ENCODE data around the gene PNPLA1. TPM values are rescaled to one million over a fixed set of nuclear protein-coding genes. Genes with fewer than 3 reads are reported as not detected.

Gene PNPLA1
- total RNA-seq, 1 donor from 2014 or later: not detected

DNA sequence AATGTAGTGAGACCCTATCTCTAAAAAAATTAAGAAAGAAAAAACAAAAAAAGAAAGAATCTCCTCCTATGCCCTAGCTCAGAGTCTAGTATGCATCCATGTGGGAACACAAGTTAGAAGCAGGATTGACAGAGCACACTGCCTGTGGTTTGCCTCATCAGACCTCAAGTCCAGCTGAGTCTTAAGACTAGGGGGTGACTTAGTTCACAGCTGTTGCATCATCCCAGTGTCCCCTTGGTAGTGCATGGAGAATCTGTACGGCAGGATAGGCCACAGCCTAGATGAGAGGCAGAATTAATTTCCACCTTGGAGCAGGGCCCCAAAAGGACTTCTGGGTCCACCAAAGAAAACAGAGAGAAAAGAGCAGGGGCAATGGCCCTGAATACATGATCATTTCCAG, 13.7 kb downstream of the PNPLA1 start:
- H3K4me3 ChIP-seq (ENCODE audit: low read depth, low read length): no peak overlapping the region
- TF ChIP-seq CTCF (IDR thresholded peaks at IDR 0.05; ENCODE audit: insufficient read depth, low read length, poor library complexity, severe bottlenecking): no peak
- no peak for DNase-seq (ENCODE audit: low read depth)
- peaks cover 31% of the 10 kb centered on the region for H3K27me3 ChIP-seq (ENCODE audit: control insufficient read depth, insufficient read depth, low read length)
- H3K36me3 ChIP-seq (ENCODE audit: control insufficient read depth, insufficient read depth, low read length): no peaks in the 10 kb centered on the region

DNA sequence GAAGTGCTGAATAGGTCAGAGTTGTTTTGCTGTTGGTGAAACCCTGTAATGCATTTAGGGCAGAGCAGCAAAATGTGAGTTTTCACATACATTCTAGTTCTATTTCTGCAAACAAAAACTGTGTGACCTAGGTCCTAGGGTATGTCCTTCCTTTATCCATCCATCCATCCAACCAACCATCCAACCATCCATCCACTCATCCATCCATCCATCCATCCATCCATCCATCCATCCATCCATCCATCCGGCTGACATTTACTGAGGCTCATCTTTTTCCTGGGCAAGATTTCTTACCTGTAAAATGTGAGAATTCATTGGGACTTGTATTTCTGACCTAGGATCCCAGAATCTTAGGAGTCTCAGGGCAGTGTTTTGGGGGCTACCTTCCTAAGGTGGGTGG, 14.5 kb downstream of the PNPLA1 start:
- Histone ChIP-seq H3K4me3 (ENCODE audit: low read depth, low read length) (no peak overlapping the region), H3K27me3 (ENCODE audit: control insufficient read depth, insufficient read depth, low read length) (peaks cover 25% of the 10 kb centered on the region), H3K36me3 (ENCODE audit: control insufficient read depth, insufficient read depth, low read length) (no peaks in the 10 kb centered on the region)
- no peak for DNase-seq (ENCODE audit: low read depth)
- no peak for TF ChIP-seq CTCF (IDR thresholded peaks at IDR 0.05; ENCODE audit: insufficient read depth, low read length, poor library complexity, severe bottlenecking)

DNA sequence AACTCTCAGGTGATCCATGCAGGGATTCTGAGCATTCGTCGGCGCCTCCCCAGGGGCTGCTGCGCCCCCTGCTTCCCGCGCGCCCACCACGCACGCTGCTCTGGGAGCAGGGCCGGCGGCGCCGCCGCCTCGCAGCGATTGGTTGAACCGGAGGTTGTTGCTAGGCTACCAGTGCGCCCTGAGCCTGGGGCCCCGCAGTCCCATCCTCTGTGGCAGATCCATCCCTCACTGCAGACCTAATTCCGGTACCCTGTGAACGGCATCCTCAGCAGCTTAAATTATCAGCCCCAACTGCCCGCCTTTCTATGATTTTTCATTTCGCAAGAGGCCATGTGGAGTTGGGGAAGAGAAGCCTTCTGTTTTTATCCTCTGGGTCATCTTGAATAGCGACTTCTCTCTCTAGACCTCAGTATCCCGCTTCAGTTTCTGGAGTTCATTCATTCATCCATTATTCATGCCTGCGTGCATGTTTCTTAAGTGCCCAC, 15.4 kb downstream of the PNPLA1 start:
- DNase-seq (ENCODE audit: low read depth): no peak
- TF ChIP-seq CTCF (IDR thresholded peaks at IDR 0.05; ENCODE audit: insufficient read depth, low read length, poor library complexity, severe bottlenecking): no peak
- Histone ChIP-seq H3K36me3 (ENCODE audit: control insufficient read depth, insufficient read depth, low read length) (no peaks in the 10 kb centered on the region), H3K27me3 (ENCODE audit: control insufficient read depth, insufficient read depth, low read length) (peaks cover 24% of the 10 kb centered on the region), H3K4me3 (ENCODE audit: low read depth, low read length) (no peak overlapping the region)

GRCh38 chr6:36285797-36286196, 15.9 kb downstream of the PNPLA1 start:
- Histone ChIP-seq H3K27me3 (ENCODE audit: control insufficient read depth, insufficient read depth, low read length) (peaks cover 24% of the 10 kb centered on the region), H3K36me3 (ENCODE audit: control insufficient read depth, insufficient read depth, low read length) (no peaks in the 10 kb centered on the region), H3K4me3 (ENCODE audit: low read depth, low read length) (no peak overlapping the region)
- DNase-seq (ENCODE audit: low read depth): no peak
- no peak for TF ChIP-seq CTCF (IDR thresholded peaks at IDR 0.05; ENCODE audit: insufficient read depth, low read length, poor library complexity, severe bottlenecking)

DNA sequence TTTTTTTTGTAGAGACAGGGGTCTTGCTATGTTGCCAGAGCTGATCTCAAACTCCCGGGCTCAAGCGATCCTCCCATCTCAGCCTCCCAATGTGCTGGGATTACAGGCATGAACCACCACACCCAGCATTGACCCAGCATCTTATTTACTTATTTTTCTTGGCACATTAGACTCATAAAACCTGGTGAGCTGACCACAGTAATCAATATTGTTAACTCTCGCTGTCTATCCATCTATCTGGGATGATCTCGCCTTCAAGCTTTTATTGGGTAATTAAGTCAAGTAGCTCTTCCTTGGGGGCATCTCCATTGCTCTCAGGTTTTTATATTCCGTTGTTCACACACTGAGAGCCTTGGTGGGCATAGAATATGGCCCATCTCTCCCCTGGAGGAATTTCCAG, 17.0 kb downstream of the PNPLA1 start:
- no peak overlapping the region for H3K4me3 ChIP-seq (ENCODE audit: low read depth, low read length)
- H3K36me3 ChIP-seq (ENCODE audit: control insufficient read depth, insufficient read depth, low read length): no peaks in the 10 kb centered on the region
- TF ChIP-seq CTCF (IDR thresholded peaks at IDR 0.05; ENCODE audit: insufficient read depth, low read length, poor library complexity, severe bottlenecking): no peak
- no peak for DNase-seq (ENCODE audit: low read depth)
- peaks cover 24% of the 10 kb centered on the region for H3K27me3 ChIP-seq (ENCODE audit: control insufficient read depth, insufficient read depth, low read length)

DNA sequence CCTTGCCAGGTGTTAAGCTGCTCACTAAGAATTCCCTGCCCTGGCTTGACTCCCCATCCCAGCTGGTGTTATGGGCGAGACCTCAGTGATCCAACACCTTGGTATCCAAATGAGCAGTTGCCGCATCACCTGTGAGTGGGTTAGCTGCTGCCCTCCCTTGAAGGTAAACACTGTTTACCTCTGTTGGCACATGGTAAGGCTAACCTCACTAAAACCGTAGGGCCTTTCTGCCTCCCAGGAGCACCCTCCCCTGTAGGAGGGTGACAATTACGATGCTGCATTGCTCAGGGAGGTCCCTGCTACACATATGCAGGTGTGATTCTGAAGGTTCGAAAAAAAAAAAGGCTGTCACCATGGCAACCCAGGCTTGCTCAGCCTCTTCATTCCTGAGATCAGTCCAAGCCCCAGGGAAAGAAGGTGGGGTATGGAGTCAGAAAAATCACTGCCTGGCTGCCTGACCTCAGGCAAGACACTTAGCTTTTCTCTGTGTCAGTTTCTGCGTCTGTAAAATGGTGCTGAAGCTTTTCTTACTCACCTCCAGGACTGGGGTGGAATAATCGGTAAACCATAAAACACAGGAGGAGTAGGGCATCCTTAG, 19.5 kb downstream of the PNPLA1 start:
- H3K4me3 ChIP-seq (ENCODE audit: low read depth, low read length): no peak overlapping the region
- DNase-seq (ENCODE audit: low read depth): no peak
- H3K27me3 ChIP-seq (ENCODE audit: control insufficient read depth, insufficient read depth, low read length): peaks cover 19% of the 10 kb centered on the region
- TF ChIP-seq CTCF (IDR thresholded peaks at IDR 0.05; ENCODE audit: insufficient read depth, low read length, poor library complexity, severe bottlenecking): no peak
- no peaks in the 10 kb centered on the region for H3K36me3 ChIP-seq (ENCODE audit: control insufficient read depth, insufficient read depth, low read length)

All from kidney epithelial cell (primary cell).